Gastroesophageal sphincter (tissue), 4 donors: Measurements from ENCODE around the gene LYST. TPM values are rescaled to one million over a fixed set of nuclear protein-coding genes. Genes with fewer than 3 reads are reported as not detected.

ENCODE experiments used
- ATAC-seq: fragments of 150-250 bp; one replicate; pipeline ENCODE4 v1.9.1; 2016; ENCODE audit warnings: mild to moderate bottlenecking, moderate library complexity
- H3K27ac ChIP-seq, 4 donors: fragments of 200-600 bp; sonication (generic) in 3 of 4; 1 replicate in 3 of 4; 2 replicates in 1 of 4; pipeline ENCODE4 v1.5.1; 2016 to 2019
- H3K27me3 ChIP-seq: fragments of 200-600 bp; sonication (generic); one replicate; pipeline ENCODE4 v1.5.1; 2019
- H3K36me3 ChIP-seq, 2 donors: fragments of 200-600 bp; sonication (generic); one replicate each; pipeline ENCODE4 v1.5.1; 2019; ENCODE audit warnings: control low read depth in 1 of 2
- H3K4me1 ChIP-seq, 3 donors: fragments of 200-600 bp; sonication (generic); 1 replicate in 2 of 3; 2 replicates in 1 of 3; pipeline ENCODE4 v1.5.1; 2016 to 2019; ENCODE audit warnings: control low read depth in 2 of 3
- H3K4me3 ChIP-seq, 2 donors: fragments of 200-600 bp; sonication (generic); one replicate each; pipeline ENCODE4 v1.5.1; 2019; ENCODE audit warnings: mild to moderate bottlenecking in 1 of 2, moderate library complexity in 1 of 2
- H3K9me3 ChIP-seq, 3 donors: fragments of 200-600 bp; sonication (generic); one replicate each; pipeline ENCODE4 v1.5.1; 2017 to 2019; ENCODE audit warnings: control low read depth in 2 of 3
- EP300 ChIP-seq: sonication (generic); formaldehyde crosslinking; IDR thresholded peaks from one replicate; pipeline ENCODE4 v1.6.1; 2017; ENCODE audit warnings: antibody characterized with exemption, mild to moderate bottlenecking
- POLR2A ChIP-seq, 2 donors: fragments of 450-650 bp; IDR thresholded peaks; one replicate each; pipeline ENCODE4 v1.6.1; 2017; ENCODE audit warnings: antibody characterized with exemption in 2 of 2, mild to moderate bottlenecking in 2 of 2, moderate library complexity in 1 of 2
- POLR2AphosphoS5 ChIP-seq: sonication (generic); formaldehyde crosslinking; IDR thresholded peaks from one replicate; pipeline ENCODE4 v1.6.1; 2017; ENCODE audit warnings: antibody characterized with exemption
- WGBS, 2 donors: methylation state at CpG; one replicate each; pipeline ENCODE4 v1.1.5; 2018; ENCODE audit warnings: low coverage in 1 of 2; 5-methylcytosine and 5-hydroxymethylcytosine counted together
- total RNA-seq, 4 donors: library from RNA; depleted of rRNA; stranded (reverse); fragments of >200 nt; gene quantifications; one replicate each; pipeline ENCODE4 v1.1.0, GENCODE V29; 2016
- TF ChIP-seq, protein P1 (sequence below), 4 experiments: fragments of 200-600 bp in 2 of 4; fragments of 450-650 bp in 2 of 4; sonication (generic) in 1 of 4; IDR thresholded peaks; one replicate each; pipeline ENCODE4 v1.5.1; 2017 to 2019; ENCODE audit warnings: antibody characterized with exemption in 4 of 4, mild to moderate bottlenecking in 2 of 4, moderate library complexity in 2 of 4

Gene LYST
- total RNA-seq, 4 donors from 2014 or later: 27.4 to 63.5 (median 31.4) TPM

GRCh38 chr1:235864469-235864868 lies 2.2 kb downstream of the LYST start:
- TF ChIP-seq EP300 (no peak), POLR2AphosphoS5 (no peak), POLR2A (IDR thresholded peaks at IDR 0.05) (no peak)
- TF ChIP-seq, protein P1, sequence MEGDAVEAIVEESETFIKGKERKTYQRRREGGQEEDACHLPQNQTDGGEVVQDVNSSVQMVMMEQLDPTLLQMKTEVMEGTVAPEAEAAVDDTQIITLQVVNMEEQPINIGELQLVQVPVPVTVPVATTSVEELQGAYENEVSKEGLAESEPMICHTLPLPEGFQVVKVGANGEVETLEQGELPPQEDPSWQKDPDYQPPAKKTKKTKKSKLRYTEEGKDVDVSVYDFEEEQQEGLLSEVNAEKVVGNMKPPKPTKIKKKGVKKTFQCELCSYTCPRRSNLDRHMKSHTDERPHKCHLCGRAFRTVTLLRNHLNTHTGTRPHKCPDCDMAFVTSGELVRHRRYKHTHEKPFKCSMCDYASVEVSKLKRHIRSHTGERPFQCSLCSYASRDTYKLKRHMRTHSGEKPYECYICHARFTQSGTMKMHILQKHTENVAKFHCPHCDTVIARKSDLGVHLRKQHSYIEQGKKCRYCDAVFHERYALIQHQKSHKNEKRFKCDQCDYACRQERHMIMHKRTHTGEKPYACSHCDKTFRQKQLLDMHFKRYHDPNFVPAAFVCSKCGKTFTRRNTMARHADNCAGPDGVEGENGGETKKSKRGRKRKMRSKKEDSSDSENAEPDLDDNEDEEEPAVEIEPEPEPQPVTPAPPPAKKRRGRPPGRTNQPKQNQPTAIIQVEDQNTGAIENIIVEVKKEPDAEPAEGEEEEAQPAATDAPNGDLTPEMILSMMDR (IDR thresholded peaks at IDR 0.05): no peak
- Histone ChIP-seq H3K4me3 (peak overlapping the region in 1 of 2 donors; percentile 97), H3K36me3 (no peaks in the 10 kb centered on the region), H3K27ac (peak overlapping the region in 1 of 4 donors; percentile 99), H3K4me1 (peaks cover 0 to 50% (median 12%) of the 10 kb centered on the region in 3 donors), H3K9me3 (no peaks in the 10 kb centered on the region), H3K27me3 (no peaks in the 10 kb centered on the region)
- ATAC-seq: no peak
- 80 to 94% methylated on average over 1 to 2 of the region's 10 CpGs for WGBS, 2 donors

GRCh38 chr1:235863699-235864093 lies 3.0 kb downstream of the LYST start:
- WGBS, 2 donors: 84 to 86% methylated on average over 3 to 4 of the region's 4 CpGs
- no peak overlapping the region for H3K27ac ChIP-seq
- ATAC-seq: no peak

DNA sequence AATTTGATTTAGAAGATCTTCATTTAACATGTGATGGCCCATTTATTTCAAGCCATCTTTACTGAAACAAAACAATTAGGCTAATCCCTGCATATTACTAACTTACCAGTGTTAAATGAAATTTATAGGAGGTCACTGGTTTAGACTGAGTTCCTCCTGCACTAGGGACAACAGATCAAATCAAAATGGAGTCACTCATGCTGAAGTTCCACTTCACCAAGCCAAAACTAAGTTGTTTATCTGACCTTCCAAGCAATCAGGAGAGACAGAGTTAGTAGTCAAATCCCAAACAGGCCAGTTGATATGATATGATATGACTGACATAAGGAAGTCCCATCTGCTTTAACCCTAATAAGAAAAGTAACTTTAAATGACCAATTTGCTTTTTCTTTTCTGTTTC lies 4.8 kb downstream of the LYST start:
- H3K36me3 ChIP-seq: no peaks in the 10 kb centered on the region
- H3K27ac ChIP-seq: no peak overlapping the region
- H3K4me1 ChIP-seq: peaks cover 0 to 36% (median 12%) of the 10 kb centered on the region in 3 donors
- no peak for ATAC-seq
- TF ChIP-seq POLR2AphosphoS5: no peak
- TF ChIP-seq EP300: no peak
- no peak for TF ChIP-seq POLR2A (IDR thresholded peaks at IDR 0.05)
- TF ChIP-seq, protein P1 (IDR thresholded peaks at IDR 0.05): no peak
- H3K4me3 ChIP-seq: no peak overlapping the region
- H3K9me3 ChIP-seq: no peaks in the 10 kb centered on the region
- no peaks in the 10 kb centered on the region for H3K27me3 ChIP-seq

More at GRCh38 chr1:235863699-235864093, 3.0 kb downstream of the LYST start:
- Histone ChIP-seq H3K4me3 (no peak overlapping the region), H3K36me3 (no peaks in the 10 kb centered on the region), H3K9me3 (no peaks in the 10 kb centered on the region), H3K27me3 (no peaks in the 10 kb centered on the region), H3K4me1 (peaks cover 0 to 50% (median 12%) of the 10 kb centered on the region in 3 donors)
- TF ChIP-seq, protein P1 (IDR thresholded peaks at IDR 0.05): no peak

GRCh38 chr1:235860829-235861228 lies 5.9 kb downstream of the LYST start:
- TF ChIP-seq POLR2A (IDR thresholded peaks at IDR 0.05): no peak
- TF ChIP-seq EP300: no peak
- TF ChIP-seq, protein P1 (IDR thresholded peaks at IDR 0.05): no peak
- TF ChIP-seq POLR2AphosphoS5: no peak
- Histone ChIP-seq H3K36me3 (no peaks in the 10 kb centered on the region), H3K27me3 (no peaks in the 10 kb centered on the region), H3K27ac (no peak overlapping the region), H3K9me3 (no peaks in the 10 kb centered on the region), H3K4me1 (peaks cover 0 to 36% (median 12%) of the 10 kb centered on the region in 3 donors), H3K4me3 (no peak overlapping the region)
- 22 to 38% methylated on average over 1 of the region's 1 CpG for whole genome bisulfite sequencing, 2 donors
- no peak for ATAC-seq

- no peak for ATAC-seq
- Histone ChIP-seq H3K4me3 (no peak overlapping the region), H3K27me3 (no peaks in the 10 kb centered on the region), H3K36me3 (no peaks in the 10 kb centered on the region), H3K27ac (no peak overlapping the region), H3K9me3 (no peaks in the 10 kb centered on the region), H3K4me1 (peaks cover 0 to 25% (median 5%) of the 10 kb centered on the region in 3 donors)
- WGBS, 2 donors: 50% methylated on average over 1 of the region's 1 CpG; no CpG with 5 or more reads in 1 of the 2 donors
- TF ChIP-seq EP300: no peak
- no peak for TF ChIP-seq POLR2A (IDR thresholded peaks at IDR 0.05)
- no peak for TF ChIP-seq POLR2AphosphoS5
- TF ChIP-seq, protein P1 (IDR thresholded peaks at IDR 0.05): no peak
Measured at GRCh38 chr1:235859789-235860188, 6.9 kb downstream of the LYST start.
